CD14-positive monocyte (primary cell): ENCODE measurements around the gene SULT1E1. TPM values are rescaled to one million over a fixed set of nuclear protein-coding genes. Genes with fewer than 3 reads are reported as not detected.

Source experiments
- DNase-seq, 3 donors: peaks; one replicate each; pipeline ENCODE4 v3.0.0-alpha.2; 2011 to 2022
- H2AFZ ChIP-seq: 2 replicates; pipeline ENCODE4 v1.6.0; 2012; ENCODE audit warnings: mild to moderate bottlenecking, low read depth, low read length, inconsistent platforms; ENCODE audit not compliant: insufficient read depth, poor library complexity, severe bottlenecking
- H3K27ac ChIP-seq, 2 donors: 1 replicate in 1 of 2; 2 replicates in 1 of 2; pipeline ENCODE4 v1.5.1; 2012 to 2013; ENCODE audit warnings: low read length in 2 of 2, control low read depth in 1 of 2, inconsistent platforms in 1 of 2, low read depth in 1 of 2, mild to moderate bottlenecking in 1 of 2
- H3K27me3 ChIP-seq, 2 donors: one replicate each; pipeline versions ENCODE4 v1.6.0 to v1.6.1; 2011 to 2013; ENCODE audit warnings: low read length in 2 of 2; ENCODE audit not compliant: control insufficient read depth in 2 of 2, insufficient read depth in 2 of 2
- H3K36me3 ChIP-seq, 2 donors: replicated peaks in 1 of 2; 1 replicate in 1 of 2; 2 replicates in 1 of 2; pipeline versions ENCODE4 v1.5.1 to v1.6.1; 2012 to 2013; ENCODE audit warnings: low read length in 2 of 2, control low read depth in 1 of 2, inconsistent platforms in 1 of 2, mild to moderate bottlenecking in 1 of 2; ENCODE audit not compliant: insufficient read depth in 2 of 2, control insufficient read depth in 1 of 2
- H3K4me1 ChIP-seq, 2 donors: 1 replicate in 1 of 2; 2 replicates in 1 of 2; pipeline versions ENCODE4 v1.5.1 to v1.6.1; 2012 to 2013; ENCODE audit warnings: low read length in 2 of 2, control low read depth in 1 of 2, inconsistent platforms in 1 of 2, mild to moderate bottlenecking in 1 of 2, moderate library complexity in 1 of 2; ENCODE audit not compliant: insufficient read depth in 2 of 2, control insufficient read depth in 1 of 2
- H3K4me2 ChIP-seq: replicated peaks from 2 replicates; pipeline ENCODE3; 2012; ENCODE audit warnings: low read length, moderate library complexity, mild to moderate bottlenecking; ENCODE audit not compliant: poor library complexity, severe bottlenecking; ENCODE audit errors: extremely low read depth
- H3K4me3 ChIP-seq, 3 experiments: fragments of 200-600 bp in 1 of 3; sonication (generic) in 1 of 3; replicated peaks in 1 of 3; 1 replicate in 2 of 3; 2 replicates in 1 of 3; pipeline ENCODE4 v1.5.1; 2011 to 2013; ENCODE audit warnings: low read length in 3 of 3, mild to moderate bottlenecking in 3 of 3, control low read depth in 2 of 3, low read depth in 2 of 3, inconsistent platforms in 1 of 3, moderate library complexity in 1 of 3
- H3K79me2 ChIP-seq: 2 replicates; pipeline ENCODE4 v1.6.0; 2012; ENCODE audit warnings: mild to moderate bottlenecking, control low read depth, inconsistent platforms, low read length, moderate library complexity; ENCODE audit not compliant: insufficient read depth
- H3K9ac ChIP-seq: 2 replicates; pipeline ENCODE4 v1.6.0; 2017; ENCODE audit warnings: low read length, mild to moderate bottlenecking; ENCODE audit not compliant: insufficient read depth, poor library complexity, severe bottlenecking
- H3K9me3 ChIP-seq, 2 donors: replicated peaks in 1 of 2; 1 replicate in 1 of 2; 2 replicates in 1 of 2; pipeline versions ENCODE4 v1.5.1 to v1.6.1; 2012 to 2013; ENCODE audit warnings: low read length in 2 of 2, control low read depth in 1 of 2; ENCODE audit not compliant: control insufficient read depth in 1 of 2, insufficient read depth in 1 of 2
- H4K20me1 ChIP-seq: 2 replicates; pipeline ENCODE4 v1.6.0; 2012; ENCODE audit warnings: mild to moderate bottlenecking, low read length, control low read depth, moderate library complexity; ENCODE audit not compliant: insufficient read depth
- H3K27ac Mint-ChIP-seq, 7 donors: one replicate each; pipeline ENCODE4 v1.8.0; 2020; ENCODE audit warnings: mild to moderate bottlenecking in 7 of 7, mixed read lengths in 7 of 7, moderate library complexity in 6 of 7, inconsistent platforms in 2 of 7
- H3K27me3 Mint-ChIP-seq, 3 donors: one replicate each; pipeline ENCODE4 v1.8.0; 2021 to 2022; ENCODE audit warnings: low read depth in 3 of 3, mild to moderate bottlenecking in 3 of 3, mixed read lengths in 3 of 3, moderate library complexity in 3 of 3, inconsistent platforms in 1 of 3
- H3K36me3 Mint-ChIP-seq, 2 donors: one replicate each; pipeline ENCODE4 v1.8.0; 2020; ENCODE audit warnings: mixed read lengths in 2 of 2, inconsistent platforms in 1 of 2, mild to moderate bottlenecking in 1 of 2
- H3K4me1 Mint-ChIP-seq: one replicate; pipeline ENCODE4 v1.8.0; 2020; ENCODE audit warnings: mild to moderate bottlenecking, mixed read lengths
- H3K4me3 Mint-ChIP-seq, 2 donors: one replicate each; pipeline ENCODE4 v1.8.0; 2020; ENCODE audit warnings: mild to moderate bottlenecking in 2 of 2, mixed read lengths in 2 of 2, moderate library complexity in 1 of 2
- H3K9me3 Mint-ChIP-seq, 7 donors: one replicate each; pipeline ENCODE4 v1.8.0; 2020 to 2022; ENCODE audit warnings: mixed read lengths in 7 of 7, mild to moderate bottlenecking in 6 of 7, moderate library complexity in 6 of 7, inconsistent platforms in 2 of 7
- WGBS: methylation state at CpG from one replicate; pipeline ENCODE4 v1.1.5; 2013; ENCODE audit warnings: missing lambda C conversion rate; ENCODE audit not compliant: insufficient coverage; 5-methylcytosine and 5-hydroxymethylcytosine counted together
- intact Hi-C, 2 donors: fragments of 100-400 bp; cut with micrococcal nuclease; formaldehyde crosslinking; loops; one replicate each; pipeline versions ENCODE4 v1.15.0 to v1.15.1; 2023
- polyA plus RNA-seq, 3 donors: library from polyadenylated mRNA; depleted of rRNA in 1 of 3; unstranded in 2 of 3; stranded (reverse) in 1 of 3; fragments of 300-500 nt in 2 of 3; fragments of >200 nt in 1 of 3; fragmentation: Illumina TruSeq in 2 of 3; gene quantifications; 1 replicate in 2 of 3; 2 replicates in 1 of 3; pipeline ENCODE4 v1.2.3, GENCODE V29; 2012 to 2021
- TF ChIP-seq, protein P1 (sequence below): fragments of 200-600 bp; IDR thresholded peaks from one replicate; pipeline ENCODE4 v1.8.0; 2022; ENCODE audit warnings: antibody characterized with exemption, mild to moderate bottlenecking

Gene SULT1E1
- polyA plus RNA-seq, 3 donors, result not detected

GRCh38 chr4:69875576-69875975 lies 15.6 kb upstream of the SULT1E1 start:
- Histone ChIP-seq H3K4me1 (no peaks in the 10 kb centered on the region), H3K9me3 (no peaks in the 10 kb centered on the region), H3K4me2 (no peak overlapping the region), H4K20me1 (no peaks in the 10 kb centered on the region), H3K27me3 (no peaks in the 10 kb centered on the region), H3K27ac (no peak overlapping the region), H3K36me3 (no peaks in the 10 kb centered on the region), H3K79me2 (no peaks in the 10 kb centered on the region), H3K4me3 (no peak overlapping the region), H2AFZ (no peak overlapping the region), H3K9ac (no peak overlapping the region)
- H3K4me1 Mint-ChIP-seq, result peaks cover 5% of the 10 kb centered on the region
- peaks cover 0 to 8% (median 3%) of the 10 kb centered on the region in 7 donors for H3K9me3 Mint-ChIP-seq
- H3K4me3 Mint-ChIP-seq, result no peak overlapping the region
- TF ChIP-seq, protein P1, sequence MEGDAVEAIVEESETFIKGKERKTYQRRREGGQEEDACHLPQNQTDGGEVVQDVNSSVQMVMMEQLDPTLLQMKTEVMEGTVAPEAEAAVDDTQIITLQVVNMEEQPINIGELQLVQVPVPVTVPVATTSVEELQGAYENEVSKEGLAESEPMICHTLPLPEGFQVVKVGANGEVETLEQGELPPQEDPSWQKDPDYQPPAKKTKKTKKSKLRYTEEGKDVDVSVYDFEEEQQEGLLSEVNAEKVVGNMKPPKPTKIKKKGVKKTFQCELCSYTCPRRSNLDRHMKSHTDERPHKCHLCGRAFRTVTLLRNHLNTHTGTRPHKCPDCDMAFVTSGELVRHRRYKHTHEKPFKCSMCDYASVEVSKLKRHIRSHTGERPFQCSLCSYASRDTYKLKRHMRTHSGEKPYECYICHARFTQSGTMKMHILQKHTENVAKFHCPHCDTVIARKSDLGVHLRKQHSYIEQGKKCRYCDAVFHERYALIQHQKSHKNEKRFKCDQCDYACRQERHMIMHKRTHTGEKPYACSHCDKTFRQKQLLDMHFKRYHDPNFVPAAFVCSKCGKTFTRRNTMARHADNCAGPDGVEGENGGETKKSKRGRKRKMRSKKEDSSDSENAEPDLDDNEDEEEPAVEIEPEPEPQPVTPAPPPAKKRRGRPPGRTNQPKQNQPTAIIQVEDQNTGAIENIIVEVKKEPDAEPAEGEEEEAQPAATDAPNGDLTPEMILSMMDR, result no peak
- H3K27ac Mint-ChIP-seq, result no peak overlapping the region
- 43% methylated on average over 1 of the region's 2 CpGs for WGBS
- intact Hi-C loops, result no loop called here
- DNase-seq, result no peak
- no peaks in the 10 kb centered on the region for H3K36me3 Mint-ChIP-seq
- no peaks in the 10 kb centered on the region for H3K27me3 Mint-ChIP-seq

DNA sequence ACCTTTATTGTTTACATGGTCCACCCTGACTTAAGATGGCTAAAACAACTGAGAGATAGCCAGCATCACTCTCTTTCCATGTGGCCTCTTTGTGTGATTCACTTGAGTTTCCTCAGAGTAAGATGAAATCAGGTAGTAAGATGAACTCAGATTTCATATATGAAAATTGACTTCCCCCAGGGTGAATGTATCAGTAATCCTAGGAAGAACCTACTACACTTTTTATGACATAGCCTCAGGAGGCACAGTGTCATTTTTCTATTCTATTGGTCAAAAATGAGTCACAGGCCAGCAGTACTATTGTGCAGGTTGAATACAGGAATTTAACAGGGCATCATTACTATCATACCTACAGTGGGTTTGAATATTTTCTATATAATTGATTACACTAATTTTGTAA lies 14.6 kb upstream of the SULT1E1 start:
- no peaks in the 10 kb centered on the region for H4K20me1 ChIP-seq
- H3K4me3 Mint-ChIP-seq, result no peak overlapping the region
- no peaks in the 10 kb centered on the region for H3K27me3 ChIP-seq
- no peaks in the 10 kb centered on the region for H3K4me1 ChIP-seq
- no peak overlapping the region for H2AFZ ChIP-seq
- no peaks in the 10 kb centered on the region for H3K9me3 ChIP-seq
- H3K4me3 ChIP-seq, result no peak overlapping the region
- TF ChIP-seq, protein P1, result no peak
- H3K36me3 ChIP-seq, result no peaks in the 10 kb centered on the region
- no peaks in the 10 kb centered on the region for H3K36me3 Mint-ChIP-seq
- no peaks in the 10 kb centered on the region for H3K79me2 ChIP-seq
- peaks cover 0 to 10% (median 3%) of the 10 kb centered on the region in 7 donors for H3K9me3 Mint-ChIP-seq
- no peak overlapping the region for H3K27ac ChIP-seq
- H3K27ac Mint-ChIP-seq, result no peak overlapping the region
- DNase-seq, result no peak
- peaks cover 3% of the 10 kb centered on the region for H3K4me1 Mint-ChIP-seq
- H3K27me3 Mint-ChIP-seq, result no peaks in the 10 kb centered on the region
- intact Hi-C loops, result no loop called here
- H3K4me2 ChIP-seq, result no peak overlapping the region
- H3K9ac ChIP-seq, result no peak overlapping the region
